SIG-M5 (cell line): Measurements from ENCODE around the gene TRPC5OS.

Experiments
- DNase-seq: peaks from one replicate; lab custom pipeline; 2025; lab: John Stamatoyannopoulos, UW

Gene TRPC5OS

DNA sequence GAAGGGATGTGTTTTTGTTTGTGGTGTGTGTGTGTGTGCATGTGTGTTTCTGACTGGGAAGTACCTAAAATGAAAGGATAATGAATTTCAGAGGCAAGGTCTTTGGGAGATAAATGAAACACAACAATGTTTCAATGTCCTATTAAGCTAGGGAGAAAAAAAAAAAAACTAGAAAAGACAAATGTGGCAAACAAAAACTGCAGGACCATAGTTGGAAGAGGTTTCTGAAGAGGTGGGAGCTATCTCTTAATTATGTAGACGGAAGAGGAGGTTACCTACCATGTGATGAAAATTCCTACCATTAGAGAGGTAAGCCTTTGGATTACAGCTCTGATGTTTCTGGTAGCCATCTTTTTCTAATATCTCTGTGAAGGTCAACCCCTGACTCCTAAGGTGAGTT lies at the start of gene TRPC5OS:
TRPC5OS (plus strand) TSS at position 301 of the 400 bp plus-strand sequence. CDS start 25,669 bp downstream, outside the sequence.
- DNase-seq, result no peak

DNA sequence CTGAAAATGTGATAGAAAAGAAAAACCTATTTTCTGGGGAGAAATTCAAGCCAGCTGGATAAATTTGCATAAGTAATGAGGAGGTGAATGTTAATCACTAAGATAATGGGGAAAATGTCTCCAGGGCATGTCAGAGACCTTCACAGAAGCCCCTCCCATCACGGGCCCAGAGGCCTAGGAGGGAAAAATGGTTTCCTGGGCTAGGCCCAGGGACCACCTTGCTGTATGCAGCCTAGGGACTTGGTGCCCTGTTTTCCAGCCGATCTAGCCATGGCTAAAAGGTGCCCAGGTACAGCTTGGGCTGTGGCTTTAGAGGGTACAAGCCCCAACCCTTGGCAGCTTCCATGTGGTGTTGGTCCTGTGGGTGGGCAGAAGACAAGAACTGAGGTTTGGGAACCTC lies 46.6 kb upstream of the TRPC5OS start:
- no peak for DNase-seq

DNA sequence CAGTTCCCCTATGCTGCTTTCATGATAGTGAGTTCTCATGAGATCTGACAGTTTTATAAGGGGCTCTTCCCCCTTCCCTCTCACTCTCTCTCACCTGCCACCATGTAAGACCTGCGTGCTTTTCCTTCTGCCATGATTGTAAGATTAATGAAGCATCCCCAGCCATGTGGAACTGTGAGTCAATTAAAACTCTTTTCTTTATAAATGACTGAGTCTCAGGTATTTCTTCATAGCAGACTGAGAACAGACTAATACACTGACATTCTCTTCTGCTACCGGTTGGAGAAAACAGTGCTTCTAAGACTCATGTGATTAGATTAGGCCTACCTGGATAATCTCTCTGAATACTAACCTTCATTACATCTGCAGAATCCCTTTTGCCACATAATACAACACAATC lies 45.4 kb upstream of the TRPC5OS start:
- DNase-seq, result no peak

DNA sequence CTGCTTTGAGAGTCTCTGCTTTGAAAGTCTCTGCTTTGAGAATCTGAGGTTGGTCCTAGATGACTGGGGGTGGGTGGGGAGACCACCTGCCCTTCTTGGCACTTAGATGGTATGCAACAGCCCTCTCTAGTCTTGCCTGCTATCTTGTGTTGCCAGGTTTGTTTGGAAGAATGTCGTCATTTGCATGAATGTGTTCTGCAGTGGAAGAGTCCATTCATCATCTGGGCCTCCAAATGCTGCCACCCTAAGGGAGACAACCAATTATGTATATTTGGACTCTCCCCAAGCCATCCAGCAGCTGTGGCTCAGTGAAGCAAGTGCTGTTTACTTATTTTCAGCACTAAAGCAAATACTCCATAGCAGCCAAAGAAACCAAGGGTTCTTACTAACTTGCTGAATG lies 44.6 kb upstream of the TRPC5OS start:
- DNase-seq, result no peak

DNA sequence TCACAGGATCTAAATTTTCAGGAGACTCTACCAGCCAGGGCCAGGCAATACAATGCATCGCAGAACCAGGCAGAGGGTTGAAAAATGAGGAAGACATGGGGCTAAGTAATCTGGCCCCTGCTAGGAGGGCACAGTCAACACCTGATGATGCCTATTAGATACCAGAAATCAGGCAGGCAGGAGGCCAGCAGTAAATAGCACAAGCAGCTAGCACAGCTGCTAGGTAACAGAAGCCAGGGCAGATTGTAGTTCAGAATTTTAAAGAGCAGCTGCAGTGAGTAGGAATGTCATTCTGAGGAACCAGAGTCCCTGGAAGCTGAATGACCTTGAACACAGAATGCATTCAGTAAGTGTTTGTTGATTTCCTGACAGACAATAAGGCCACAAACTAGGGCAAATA lies 38.8 kb upstream of the TRPC5OS start:
- DNase-seq, result no peak

DNA sequence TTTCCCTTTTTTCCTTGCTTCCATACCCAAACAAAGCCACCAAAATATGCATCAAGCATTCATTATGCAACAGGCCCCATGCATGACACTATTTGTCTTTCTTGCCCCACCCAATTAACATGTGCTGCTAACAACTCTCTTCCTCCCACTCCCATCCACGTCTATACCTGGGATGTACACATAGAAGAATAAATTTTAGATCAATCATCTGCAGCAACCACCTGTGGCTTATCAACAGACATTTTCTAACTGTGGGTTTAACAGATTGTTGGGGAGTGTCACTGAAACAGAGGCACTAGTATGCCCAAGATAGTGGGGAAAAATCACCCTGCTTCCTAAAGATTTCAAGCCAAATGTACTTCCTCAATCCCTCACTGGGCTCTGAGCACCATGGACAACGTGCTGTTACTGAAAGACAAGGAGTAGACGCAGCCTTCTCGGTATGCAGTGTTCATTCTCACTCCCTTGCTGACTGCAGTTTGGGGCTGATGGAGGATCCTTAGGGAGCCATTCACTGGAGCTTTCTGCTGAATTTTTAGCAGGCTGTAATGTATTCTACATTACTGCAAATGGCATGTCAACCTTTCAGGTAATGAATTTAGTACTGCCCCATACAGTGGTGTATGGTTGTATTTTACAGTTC lies 28.4 kb upstream of the TRPC5OS start:
- DNase-seq, result no peak

- DNase-seq, result no peak
Observed at GRCh38 chrX:111848541-111848940, 27.4 kb upstream of the TRPC5OS start.

DNA sequence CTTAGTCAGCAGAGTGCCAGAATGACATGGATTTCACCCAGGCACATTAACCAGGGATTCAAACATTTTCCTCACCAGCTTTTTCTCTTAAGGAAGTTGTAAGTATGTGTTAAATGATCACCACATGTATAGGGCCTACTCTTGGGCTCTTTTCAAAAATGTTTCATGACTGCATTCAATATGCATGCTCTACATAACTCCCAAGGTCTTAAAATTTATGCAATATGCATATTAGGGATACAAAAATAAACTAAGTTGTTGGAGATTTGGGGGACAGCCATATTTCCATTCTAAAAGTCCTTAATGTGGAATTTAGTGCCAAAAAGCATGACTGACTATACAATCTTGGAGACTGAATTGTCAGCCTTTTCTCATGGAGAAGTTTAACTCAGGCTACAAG lies 25.0 kb upstream of the TRPC5OS start:
- no peak for DNase-seq

- no peak for DNase-seq
Observed at GRCh38 chrX:111854556-111855490, 21.2 kb upstream of the TRPC5OS start.

DNA sequence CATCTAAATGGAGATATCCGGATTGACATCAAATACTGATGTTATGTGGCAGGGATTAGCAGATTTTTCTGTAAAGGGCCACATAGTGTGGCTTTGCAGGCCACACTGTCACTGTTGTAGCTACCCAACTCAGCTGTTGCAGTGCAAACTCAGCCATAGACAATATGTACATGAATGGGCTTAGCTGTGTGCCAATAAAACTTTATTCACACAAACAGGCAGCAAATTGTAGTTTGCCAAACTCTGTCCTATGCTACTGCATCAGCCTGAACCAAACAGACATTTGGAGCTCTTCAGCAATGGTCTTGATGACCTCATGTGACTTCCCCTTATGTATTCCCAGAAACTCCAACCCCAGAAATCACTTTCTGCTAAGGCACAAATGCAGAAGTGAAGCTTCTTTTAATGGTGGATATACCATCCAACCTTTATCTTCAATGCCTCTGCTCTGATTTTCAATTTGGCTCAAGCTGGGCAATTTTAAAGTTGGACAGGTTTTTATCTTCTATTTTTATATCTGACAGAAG lies 18.4 kb upstream of the TRPC5OS start:
- no peak for DNase-seq

DNA sequence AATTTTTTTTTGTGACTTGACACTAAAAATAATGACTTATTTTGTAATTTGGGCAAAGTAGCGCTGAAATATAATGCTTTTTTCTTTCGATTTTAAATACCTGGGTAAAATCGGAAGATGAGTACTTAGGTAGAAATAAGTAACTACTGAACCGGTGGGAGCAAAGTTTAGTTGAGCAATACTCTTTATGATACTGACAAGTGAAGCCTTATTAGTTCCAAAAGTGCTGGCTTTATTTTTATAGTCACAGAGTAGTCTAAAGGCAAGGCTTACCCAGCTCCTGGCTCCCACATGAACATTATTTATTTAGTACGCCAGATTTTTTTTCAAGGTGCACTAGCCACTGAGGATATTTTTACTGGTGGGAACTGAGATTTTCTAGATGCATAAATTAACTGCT lies 14.4 kb upstream of the TRPC5OS start:
- DNase-seq, result no peak

- DNase-seq, result no peak
Observed at GRCh38 chrX:111867236-111867635, 8.7 kb upstream of the TRPC5OS start.

- DNase-seq, result no peak
Observed at GRCh38 chrX:111868726-111869638, 7.0 kb upstream of the TRPC5OS start.

DNA sequence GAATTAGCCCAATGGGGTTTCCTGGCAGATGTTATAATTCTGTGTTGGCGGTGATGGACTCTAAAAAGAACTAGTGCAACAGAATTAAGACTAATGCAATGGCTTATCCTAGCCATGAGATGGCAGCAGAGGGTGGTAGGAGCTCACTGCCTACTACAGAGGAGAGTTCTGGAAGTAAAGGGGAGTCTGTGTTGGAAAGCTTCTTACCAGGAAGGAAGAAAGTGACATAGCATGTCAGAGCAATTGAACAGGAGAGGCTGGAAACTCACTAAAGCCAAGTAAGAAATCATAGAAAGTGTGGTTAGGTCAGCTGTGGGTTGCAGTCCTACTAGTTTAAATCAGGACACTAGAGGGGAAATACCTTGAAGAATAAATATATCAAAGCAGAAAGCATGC lies 6.3 kb upstream of the TRPC5OS start:
- DNase-seq, result no peak

- no peak for DNase-seq
Observed at GRCh38 chrX:111874241-111874640, 1.7 kb upstream of the TRPC5OS start.

DNA sequence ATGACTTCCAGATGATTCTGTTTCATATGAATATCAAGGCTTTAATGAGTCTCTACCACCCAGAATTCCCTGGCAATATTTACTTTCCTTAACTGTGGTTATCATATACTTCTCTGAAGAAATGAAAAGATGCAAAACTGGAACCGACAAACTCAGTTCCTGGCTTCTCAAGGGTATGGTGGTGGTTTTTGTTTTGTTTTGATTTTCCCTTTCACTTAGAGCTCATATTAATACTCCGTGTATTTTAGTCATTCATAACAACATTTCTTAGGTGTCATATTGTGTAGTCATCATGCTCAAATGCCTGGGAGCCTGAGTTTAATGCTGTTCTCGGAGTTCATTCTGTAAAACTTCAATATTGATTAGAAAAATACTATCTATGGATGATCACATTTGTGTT lies 665 bp downstream of the TRPC5OS start:
- DNase-seq, result no peak

GRCh38 chrX:111877681-111878080 lies 1.7 kb downstream of the TRPC5OS start:
- DNase-seq, result no peak

DNA sequence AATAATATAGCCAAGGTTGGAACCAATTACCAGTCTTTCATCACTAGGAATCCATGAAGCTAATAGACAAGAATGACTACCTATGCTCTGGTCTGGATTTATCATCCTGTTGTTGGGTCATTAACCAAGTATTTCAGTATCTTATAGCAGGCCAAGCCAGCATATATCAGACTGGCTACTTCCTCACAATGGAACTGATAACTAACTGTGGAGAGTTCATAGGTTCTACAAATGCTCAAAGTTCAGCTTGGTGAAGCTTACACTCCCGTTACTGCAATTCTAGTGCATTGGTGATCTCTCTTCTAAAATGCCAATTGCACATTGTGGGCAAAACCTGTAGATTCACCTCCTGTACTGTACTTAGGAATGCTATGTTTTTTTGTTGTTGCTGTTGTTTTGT lies 4.8 kb downstream of the TRPC5OS start:
- no peak for DNase-seq

DNA sequence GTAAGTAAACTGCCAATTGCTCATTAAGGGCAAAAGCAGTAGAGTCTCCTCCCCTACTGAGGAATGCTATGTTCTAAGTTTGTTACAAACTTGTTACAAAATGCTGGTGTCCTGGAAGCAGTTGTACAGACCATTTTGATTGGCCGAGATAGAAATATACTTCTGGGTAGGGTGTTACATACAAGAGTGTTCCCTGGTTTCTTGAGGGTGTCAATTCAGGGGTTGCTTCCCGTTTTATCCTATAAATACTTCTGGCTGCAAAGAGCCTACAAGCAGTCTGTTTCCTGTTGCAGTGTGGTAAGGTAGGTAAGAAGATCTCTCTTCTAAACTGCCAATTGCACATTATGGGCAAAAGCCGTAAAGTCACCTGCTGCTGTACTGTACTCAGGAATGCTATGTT lies 5.7 kb downstream of the TRPC5OS start:
- DNase-seq, result no peak

- DNase-seq, result no peak
Observed at GRCh38 chrX:111886678-111887077, 10.7 kb downstream of the TRPC5OS start.

GRCh38 chrX:111888600-111888999 lies 12.6 kb downstream of the TRPC5OS start:
- DNase-seq, result no peak

- no peak for DNase-seq
Observed at GRCh38 chrX:111892375-111892774, 16.4 kb downstream of the TRPC5OS start.
